CD4-positive, alpha-beta T cell treated with Interleukin-4 for 1 hour (primary cell): ENCODE results near the gene CELA2B.
A peak's percentile ranks its signal among the peaks of the same experiment; 100 is the strongest.
"Not testable (repeated sequence)": the region's sequence is repeated elsewhere in the genome, so short reads cannot be mapped to it uniquely, and the experiment has no call there.

Experiments used
- DNase-seq, 2 donors: peaks; one replicate each; pipeline ENCODE4 v3.0.0-alpha.2; 2020 to 2022

The CELA2B gene

GRCh38 chr1:15475752-15476314 is at the start of gene CELA2B:
Gene CELA2B, plus strand, starts transcription at chr1:15476104. Its CDS starts 22 bp downstream, at chr1:15476126.
- DNase-seq = no peak

DNA sequence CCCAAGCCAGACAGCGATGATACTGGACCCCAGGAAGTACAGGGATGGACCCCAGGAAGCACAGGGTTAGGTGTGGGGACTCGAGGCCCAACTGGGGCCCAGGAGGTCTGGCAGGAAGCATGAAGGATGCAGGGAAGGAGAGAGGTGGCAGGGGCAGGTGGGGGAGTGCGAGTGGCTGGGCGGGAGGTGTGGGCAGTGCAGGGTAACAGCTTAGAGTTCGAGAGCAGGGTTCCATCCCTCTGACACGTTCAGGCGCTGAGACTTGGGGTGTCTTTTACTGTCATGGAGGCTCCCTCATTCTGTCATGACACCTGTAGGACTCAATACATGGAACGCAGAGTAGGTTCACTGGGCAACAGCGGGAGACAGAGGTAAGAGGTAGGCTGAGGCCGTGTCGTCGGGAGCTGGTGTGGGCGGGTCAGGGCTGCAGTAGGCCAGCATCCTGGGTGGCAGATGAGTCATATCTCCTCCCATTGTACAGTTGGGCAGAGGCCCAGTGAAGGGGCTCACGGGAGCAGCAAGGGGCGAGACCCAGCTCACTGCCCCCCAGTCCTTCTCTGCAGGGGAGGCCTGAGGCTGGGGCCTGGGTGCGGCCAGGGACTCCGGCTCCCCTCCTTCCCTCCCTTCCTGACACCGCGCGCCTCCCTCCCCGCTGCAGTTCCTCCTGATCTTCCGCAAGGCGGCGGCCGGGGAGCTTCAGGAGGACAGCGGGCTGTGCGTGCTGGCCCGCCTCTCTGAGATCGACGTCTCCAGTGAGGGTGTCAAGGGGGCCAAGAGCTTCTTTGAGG is 49.2 kb upstream of the CELA2B start:
- peak in 1 of 2 donors; percentile 14 for DNase-seq

DNA sequence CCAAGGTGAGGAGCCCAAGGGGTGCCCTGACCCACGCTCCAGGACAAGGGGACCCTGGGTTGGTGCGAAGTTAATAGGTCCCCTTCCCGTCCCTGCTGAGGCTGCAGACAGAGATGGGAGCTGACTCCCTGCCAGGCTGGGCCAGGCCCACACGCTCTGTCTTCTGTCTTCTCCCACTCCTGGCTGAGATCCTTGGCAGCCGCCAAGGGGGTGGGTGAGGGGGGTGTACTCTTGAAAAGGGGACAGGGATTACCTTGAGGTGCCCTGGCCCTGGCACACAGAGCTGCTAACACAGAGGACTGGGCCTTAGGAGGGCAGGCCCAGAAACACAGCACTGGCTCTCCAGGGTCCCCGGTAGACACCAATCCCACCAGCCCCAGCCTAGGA is 48.6 kb upstream of the CELA2B start:
- no peak for DNase-seq

DNA sequence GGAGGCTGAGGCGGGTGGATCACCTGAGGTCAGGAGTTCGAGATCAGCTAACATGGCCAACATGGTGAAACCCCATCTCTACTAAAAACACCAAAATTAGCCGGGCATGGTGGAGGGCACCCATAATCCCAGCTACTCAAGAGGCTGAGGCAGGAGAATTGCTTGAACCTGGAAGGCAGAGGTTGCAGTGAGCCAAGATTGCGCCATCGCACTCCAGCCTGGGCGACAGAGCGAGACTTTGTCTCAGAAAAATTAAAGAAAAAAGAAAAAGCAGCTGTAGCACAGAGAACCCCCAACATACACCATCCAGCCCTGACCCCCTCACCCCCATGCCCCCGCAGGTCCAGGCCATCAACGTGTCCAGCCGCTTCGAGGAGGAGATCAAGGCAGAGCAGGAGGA is 47.7 kb upstream of the CELA2B start:
- not testable (repeated sequence) for DNase-seq

GRCh38 chr1:15428815-15429435 is 47.0 kb upstream of the CELA2B start:
- DNase-seq = no peak

GRCh38 chr1:15429701-15430149 is 46.2 kb upstream of the CELA2B start:
- DNase-seq = peak in 1 of 2 donors; percentile 51

DNA sequence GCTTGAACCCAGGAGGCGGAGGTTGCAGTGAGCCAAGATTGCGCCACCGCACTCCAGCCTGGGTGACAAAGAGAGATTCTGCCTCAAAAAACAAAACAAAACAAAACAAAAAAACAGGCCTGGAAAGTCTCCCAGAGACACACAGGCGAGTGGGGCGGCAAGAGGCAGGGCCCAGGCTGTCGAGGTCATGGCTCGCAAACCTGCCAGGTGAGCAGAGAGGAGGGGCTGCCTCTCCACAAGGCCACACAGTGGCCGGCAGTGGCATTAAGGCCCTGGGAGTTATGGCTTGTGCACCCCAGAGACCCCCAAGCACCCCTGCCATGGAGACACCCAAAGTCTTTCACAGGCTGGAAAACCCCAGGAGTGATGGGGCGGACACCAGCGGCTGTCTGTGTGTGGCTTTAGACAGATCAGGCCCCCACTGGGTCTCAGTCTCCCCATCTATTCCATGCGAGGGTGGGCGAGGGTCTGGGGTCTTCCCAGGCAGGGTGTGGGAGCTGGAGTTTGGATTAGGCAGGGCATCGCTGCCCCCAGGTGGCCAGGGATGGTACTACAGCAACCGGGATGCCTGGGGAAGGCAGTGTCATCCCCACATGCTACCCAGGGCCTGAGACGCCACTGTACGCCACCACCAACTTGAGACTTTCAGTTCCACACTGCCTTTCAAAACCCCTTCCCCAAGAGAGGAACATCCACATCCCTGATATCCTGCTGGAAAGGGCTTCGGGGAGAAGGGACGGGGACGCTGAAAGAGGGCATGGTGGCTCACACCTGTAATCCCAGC is 44.9 kb upstream of the CELA2B start:
- peak; percentile 73 to 78 for DNase-seq

DNA sequence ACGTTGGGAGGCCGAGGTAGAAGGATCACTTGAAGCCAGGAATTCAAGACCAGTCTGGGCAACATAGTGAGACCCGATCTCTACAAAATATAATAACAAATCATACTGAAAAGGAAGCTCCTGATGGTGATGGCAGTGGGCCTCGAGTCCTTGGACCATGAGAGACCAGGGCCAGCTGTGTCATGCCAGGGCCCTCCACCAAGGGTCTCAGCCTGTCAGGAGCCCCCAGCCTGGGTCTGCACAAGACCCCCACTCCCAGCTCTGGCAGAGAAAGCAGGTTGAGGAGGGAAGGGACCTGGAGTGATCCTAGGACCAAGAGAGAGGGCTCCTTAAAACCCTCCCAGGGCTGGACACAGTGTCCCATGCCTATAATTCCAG is 44.3 kb upstream of the CELA2B start:
- peak in 1 of 2 donors; percentile 11 for DNase-seq

GRCh38 chr1:15432324-15432723 is 43.6 kb upstream of the CELA2B start:
- DNase-seq = peak; percentile 6 to 11

GRCh38 chr1:15433471-15433870 is 42.4 kb upstream of the CELA2B start:
- peak in 1 of 2 donors; percentile 19 for DNase-seq

GRCh38 chr1:15434739-15435138 is 41.2 kb upstream of the CELA2B start:
- peak; percentile 24 to 50 for DNase-seq

DNA sequence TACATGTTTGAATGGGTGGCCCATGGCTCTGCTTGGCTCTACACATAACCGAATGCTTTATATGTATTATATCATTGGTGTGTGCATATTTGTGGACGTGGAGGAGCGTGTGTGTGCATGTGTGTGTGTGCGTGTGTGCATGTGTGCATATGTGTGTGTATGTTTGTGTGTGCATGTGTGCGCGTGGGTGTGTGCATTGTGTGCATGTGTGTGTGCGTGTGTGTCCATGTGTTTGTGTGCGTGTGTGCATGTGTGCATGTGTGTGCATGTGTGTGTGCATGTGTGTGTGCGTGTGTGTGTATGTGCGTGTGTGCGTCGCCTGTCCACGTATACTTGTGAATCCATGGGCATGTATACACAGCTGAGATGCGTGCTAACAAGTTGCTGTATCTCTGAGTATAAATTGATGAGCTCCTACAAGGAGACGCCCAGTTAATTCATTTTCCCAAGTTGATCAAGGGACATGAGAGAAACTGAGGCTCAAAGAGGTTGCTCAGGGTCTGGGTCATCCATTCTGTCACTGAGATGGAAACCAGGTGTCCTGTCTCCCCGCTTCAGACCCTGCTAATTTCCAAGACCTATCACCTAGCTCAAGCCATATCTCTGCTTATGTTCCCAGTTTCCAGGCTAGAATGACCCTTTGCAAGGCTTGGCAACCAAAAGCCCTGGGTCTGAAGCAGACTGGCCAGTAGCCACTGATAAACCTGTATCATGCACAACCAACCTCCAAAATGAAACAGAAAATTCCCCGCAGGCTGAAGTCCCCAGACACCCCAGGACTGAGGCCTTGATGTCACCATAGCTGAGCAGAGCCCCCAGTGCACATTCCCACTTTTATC is 40.4 kb upstream of the CELA2B start:
- peak in 1 of 2 donors; percentile 30 for DNase-seq

- no peak for DNase-seq
Measured at GRCh38 chr1:15436881-15437442, 38.9 kb upstream of the CELA2B start.

GRCh38 chr1:15439325-15439724 is 36.6 kb upstream of the CELA2B start:
- DNase-seq = no peak

GRCh38 chr1:15440357-15440756 is 35.5 kb upstream of the CELA2B start:
- no peak for DNase-seq

DNA sequence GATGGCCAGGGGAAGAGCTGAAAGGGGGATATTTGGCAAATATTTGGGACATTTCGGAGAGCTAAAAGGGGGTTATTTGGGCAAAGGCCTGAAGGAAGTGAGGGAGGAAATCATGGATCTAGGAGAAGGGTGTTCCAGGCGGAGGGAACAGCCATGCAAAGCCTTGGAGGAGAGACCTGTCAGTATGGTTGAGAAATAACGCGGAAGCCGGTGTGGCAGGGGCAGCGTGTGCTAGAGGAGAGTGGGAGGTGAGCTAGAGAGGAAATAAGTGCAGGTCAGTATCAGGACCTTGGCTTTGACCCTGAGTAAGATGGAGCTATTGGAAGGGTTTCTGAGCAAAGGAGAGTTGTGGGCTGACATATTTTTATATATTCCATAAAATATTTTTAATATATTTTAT is 34.7 kb upstream of the CELA2B start:
- DNase-seq = no peak

DNA sequence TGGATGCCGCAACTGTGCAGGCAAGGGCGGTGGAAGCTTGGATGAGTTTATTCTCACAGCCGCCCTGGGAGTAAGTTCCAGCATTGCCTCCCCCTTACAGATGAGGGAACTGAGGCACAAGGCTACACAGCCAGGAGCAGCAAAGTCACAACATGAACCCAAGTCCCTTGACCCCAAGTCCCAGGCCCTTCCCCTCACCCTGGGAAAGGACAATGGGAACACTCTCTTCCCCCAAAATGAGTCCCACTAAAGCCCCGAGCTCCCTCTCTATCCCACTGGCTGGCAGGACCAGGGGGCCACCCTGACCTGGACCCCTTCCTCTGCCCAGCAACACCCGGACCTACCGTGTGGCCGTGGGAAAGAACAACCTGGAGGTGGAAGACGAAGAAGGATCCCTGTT is 33.8 kb upstream of the CELA2B start:
- DNase-seq = no peak

DNA sequence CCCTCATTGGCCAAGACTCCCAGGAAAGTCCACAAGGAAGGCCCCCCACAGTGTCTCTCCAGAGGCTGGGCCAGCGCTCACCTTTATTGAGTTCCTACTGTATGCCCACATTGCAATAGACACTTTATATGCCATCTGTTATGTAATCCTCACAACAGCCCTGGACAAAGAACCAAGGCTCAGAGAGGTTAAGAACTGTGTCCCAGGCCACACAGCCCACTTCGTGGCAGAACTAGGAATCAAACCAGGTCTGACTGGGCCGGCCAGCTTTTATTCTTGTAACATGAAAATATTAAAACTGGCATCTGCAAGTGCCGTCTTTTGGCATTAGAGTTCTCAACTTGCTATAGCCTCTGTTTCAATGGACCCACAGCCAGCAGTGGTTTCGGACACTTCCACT is 33.1 kb upstream of the CELA2B start:
- DNase-seq = no peak

DNA sequence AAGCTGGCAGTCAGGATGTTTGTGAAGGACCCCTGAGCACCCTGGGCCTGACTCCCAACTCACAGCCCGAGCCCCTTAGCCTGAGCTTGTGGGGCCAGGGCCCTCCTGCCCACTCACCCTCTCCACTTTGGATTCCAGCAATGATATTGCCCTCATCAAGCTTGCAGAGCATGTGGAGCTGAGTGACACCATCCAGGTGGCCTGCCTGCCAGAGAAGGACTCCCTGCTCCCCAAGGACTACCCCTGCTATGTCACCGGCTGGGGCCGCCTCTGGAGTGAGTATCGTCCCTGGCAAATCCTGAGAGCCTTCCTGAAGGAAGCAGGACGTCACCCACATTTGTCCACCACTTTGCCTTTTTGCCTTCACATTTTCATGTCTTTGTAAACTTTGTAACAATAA is 32.6 kb upstream of the CELA2B start:
- DNase-seq = no peak

GRCh38 chr1:15444468-15445389 is 31.2 kb upstream of the CELA2B start:
- no peak for DNase-seq
